H1 (cell line): ENCODE measurements around the gene FITM1. TPM values are rescaled to one million over a fixed set of nuclear protein-coding genes. Genes with fewer than 3 reads are reported as not detected.

ENCODE experiments used
- ASH2L ChIP-seq: fragments of 200-600, 300-600 bp; sonication (generic); IDR thresholded peaks from one replicate; pipeline ENCODE4 v1.7.1; 2017; ENCODE audit warnings: low read length
- BACH1 ChIP-seq: IDR thresholded peaks from 2 replicates; pipeline ENCODE4 v1.6.1; 2012; ENCODE audit warnings: low read length, improper control_type of control experiment
- BCL11A ChIP-seq, 2 experiments: IDR thresholded peaks; one replicate each; pipeline ENCODE4 v1.6.1; 2011; ENCODE audit warnings: low read depth in 2 of 2, low read length in 2 of 2, mild to moderate bottlenecking in 2 of 2
- CTBP2 ChIP-seq: IDR thresholded peaks from 2 replicates; pipeline ENCODE4 v1.7.0; 2011; ENCODE audit warnings: borderline replicate concordance, mild to moderate bottlenecking, moderate library complexity, mixed read lengths, low read length; ENCODE audit not compliant: insufficient read depth, insufficient read length
- E2F6 ChIP-seq: IDR thresholded peaks from 2 replicates; pipeline ENCODE4 v1.6.1; 2012; ENCODE audit warnings: inconsistent platforms
- GABPA ChIP-seq: IDR thresholded peaks from 2 replicates; pipeline ENCODE4 v1.6.1; 2011; ENCODE audit warnings: mild to moderate bottlenecking, low read length, moderate library complexity, borderline replicate concordance; ENCODE audit not compliant: insufficient read depth
- GTF2F1 ChIP-seq: IDR thresholded peaks from 2 replicates; pipeline ENCODE4 v1.6.1; 2012; ENCODE audit warnings: low read depth, low read length, improper control_type of control experiment, borderline replicate concordance
- HDAC2 ChIP-seq, 2 experiments: fragments of 300-600 bp in 1 of 2; sonication (generic) in 1 of 2; IDR thresholded peaks; 2 replicates each; pipeline ENCODE4 v1.6.1; 2011 to 2012; ENCODE audit warnings: low read depth in 2 of 2, low read length in 2 of 2, mild to moderate bottlenecking in 2 of 2, moderate library complexity in 2 of 2, borderline replicate concordance in 1 of 2, inconsistent platforms in 1 of 2
- JUND ChIP-seq: IDR thresholded peaks from 2 replicates; pipeline ENCODE4 v1.6.1; 2011; ENCODE audit warnings: mild to moderate bottlenecking, improper control_type of control experiment, low read length
- KDM1A ChIP-seq: fragments of 200-600, 300-600 bp; sonication (generic); IDR thresholded peaks from 2 replicates; pipeline ENCODE4 v1.7.1; 2016; ENCODE audit warnings: mild to moderate bottlenecking, low read length, borderline replicate concordance
- KDM4A ChIP-seq: IDR thresholded peaks from one replicate; pipeline ENCODE4 v1.7.1; 2012; ENCODE audit warnings: low read depth, mild to moderate bottlenecking, moderate library complexity, low read length, inconsistent platforms; ENCODE audit not compliant: severe bottlenecking
- KDM5A ChIP-seq: fragments of 200-600 bp; IDR thresholded peaks from 2 replicates; pipeline ENCODE4 v1.7.1; 2012; ENCODE audit warnings: mild to moderate bottlenecking, low read length, inconsistent platforms, mixed read lengths
- NANOG ChIP-seq: IDR thresholded peaks from 2 replicates; pipeline ENCODE4 v1.6.1; 2011; ENCODE audit warnings: low read length, low read depth, mild to moderate bottlenecking, inconsistent platforms; ENCODE audit not compliant: insufficient read depth, poor library complexity, severe bottlenecking
- NRF1 ChIP-seq: IDR thresholded peaks from 2 replicates; pipeline ENCODE4 v1.6.1; 2011; ENCODE audit warnings: mild to moderate bottlenecking, low read depth, low read length, improper control_type of control experiment
- SAP30 ChIP-seq: fragments of 300-600 bp; sonication (generic); IDR thresholded peaks from 2 replicates; pipeline ENCODE4 v1.7.1; 2012; ENCODE audit warnings: low read length, moderate library complexity, mild to moderate bottlenecking, inconsistent platforms; ENCODE audit not compliant: insufficient read depth, insufficient replicate concordance
- SP2 ChIP-seq: IDR thresholded peaks from 2 replicates; pipeline ENCODE4 v1.6.1; 2012; ENCODE audit warnings: mild to moderate bottlenecking, low read length, inconsistent platforms
- SP4 ChIP-seq: IDR thresholded peaks from 2 replicates; pipeline ENCODE4 v1.6.1; 2012; ENCODE audit warnings: low read length, inconsistent platforms
- TAF1 ChIP-seq: IDR thresholded peaks from 2 replicates; pipeline ENCODE4 v1.6.1; 2011; ENCODE audit warnings: mild to moderate bottlenecking, low read depth, low read length
- YY1 ChIP-seq: IDR thresholded peaks from 2 replicates; pipeline ENCODE4 v1.6.1; 2011; ENCODE audit warnings: low read depth, mild to moderate bottlenecking, low read length
- ZNF274 ChIP-seq: IDR thresholded peaks from 2 replicates; pipeline ENCODE4 v1.7.0; 2012; ENCODE audit warnings: low read length, borderline replicate concordance; ENCODE audit errors: extremely low read depth
- polyA plus RNA-seq, 7 experiments: library from polyadenylated mRNA; depleted of rRNA in 3 of 7; stranded (reverse) in 5 of 7; unstranded in 2 of 7; fragments of >200 nt in 5 of 7; fragments of 200-250 nt in 2 of 7; gene quantifications; 1 replicate in 5 of 7; 2 replicates in 1 of 7; 4 replicates in 1 of 7; pipeline versions ENCODE4 v1.2.1 to v1.2.3, GENCODE V29; 2011 to 2013; ENCODE audit warnings: missing spikeins in 2 of 7, mixed read lengths in 2 of 7
- total RNA-seq: library from RNA; stranded (reverse); fragmentation: NEBNext Ultra II Directional; extraction: Animal tissue kit (Norgen Biotek cat#: 25700); gene quantifications from 2 replicates; pipeline ENCODE4 v1.2.1, GENCODE V29; 2021
- TF ChIP-seq, protein P1 (sequence below): IDR thresholded peaks from 2 replicates; pipeline ENCODE4 v1.6.1; 2012; ENCODE audit warnings: low read length, inconsistent platforms

The FITM1 gene
- total and polyA plus RNA-seq, 2 of the 8 experiments (the other 6 are each of a cell fraction or from before 2014, with no cell fraction given), result 0.53 to 0.76 TPM

GRCh38 chr14:24171422-24172260 is 41.2 kb downstream of the FITM1 start, which contains the start of gene REC8 (continued):
- TF ChIP-seq, protein P1, sequence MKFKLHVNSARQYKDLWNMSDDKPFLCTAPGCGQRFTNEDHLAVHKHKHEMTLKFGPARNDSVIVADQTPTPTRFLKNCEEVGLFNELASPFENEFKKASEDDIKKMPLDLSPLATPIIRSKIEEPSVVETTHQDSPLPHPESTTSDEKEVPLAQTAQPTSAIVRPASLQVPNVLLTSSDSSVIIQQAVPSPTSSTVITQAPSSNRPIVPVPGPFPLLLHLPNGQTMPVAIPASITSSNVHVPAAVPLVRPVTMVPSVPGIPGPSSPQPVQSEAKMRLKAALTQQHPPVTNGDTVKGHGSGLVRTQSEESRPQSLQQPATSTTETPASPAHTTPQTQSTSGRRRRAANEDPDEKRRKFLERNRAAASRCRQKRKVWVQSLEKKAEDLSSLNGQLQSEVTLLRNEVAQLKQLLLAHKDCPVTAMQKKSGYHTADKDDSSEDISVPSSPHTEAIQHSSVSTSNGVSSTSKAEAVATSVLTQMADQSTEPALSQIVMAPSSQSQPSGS, result no peak
- TF ChIP-seq ASH2L (peak; percentile 35), SAP30 (no peak), SP2 (no peak), TAF1 (no peak; the same call in 1 of the 2 replicates), ZNF274 (no peak), JUND (no peak), BACH1 (no peak), BCL11A (IDR thresholded peaks at IDR 0.05; ENCODE audit: low read depth in 2 of 2, low read length in 2 of 2) (no peak), KDM1A (peak; percentile 84; the same call in 1 of the 2 replicates), NANOG (no peak), CTBP2 (no peak), GABPA (no peak), HDAC2 (IDR thresholded peaks at IDR 0.05; ENCODE audit: borderline replicate concordance in 1 of 2, low read depth in 2 of 2, low read length in 2 of 2) (peak; percentile 13 to 46; a peak in 1 of 4 replicates), E2F6 (peak; percentile 73), KDM4A (peak; percentile 94), YY1 (peak; percentile 24; the same call in 1 of the 2 replicates), SP4 (no peak), GTF2F1 (no peak), NRF1 (no peak), KDM5A (no peak)
